Measurements from ENCODE around the gene SNAPC2.

SNAPC2 gene

DNA sequence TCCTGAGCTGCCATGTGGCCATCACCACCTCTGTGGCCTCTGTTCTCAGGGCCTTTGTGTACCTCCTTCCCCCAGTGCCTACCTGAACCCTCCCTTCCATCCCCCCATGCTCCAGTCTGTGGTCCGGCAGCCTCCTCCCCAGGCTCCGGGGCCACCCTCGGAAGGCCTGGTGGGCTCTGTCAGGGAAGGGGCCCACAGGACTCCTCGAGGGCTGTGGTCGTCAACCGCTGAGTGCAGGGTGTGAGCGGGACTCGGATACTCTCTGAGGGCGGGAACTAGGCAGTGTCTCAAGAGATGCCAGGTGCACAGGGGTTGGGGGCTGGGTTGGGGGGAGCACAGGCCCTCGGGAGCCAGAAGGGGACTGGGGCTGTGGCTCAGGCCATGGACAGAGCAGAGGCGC lies 12.6 kb upstream of the SNAPC2 start:
- no peak for DNase-seq (ENCODE audit: low spot score)
- TF ChIP-seq, protein P1, sequence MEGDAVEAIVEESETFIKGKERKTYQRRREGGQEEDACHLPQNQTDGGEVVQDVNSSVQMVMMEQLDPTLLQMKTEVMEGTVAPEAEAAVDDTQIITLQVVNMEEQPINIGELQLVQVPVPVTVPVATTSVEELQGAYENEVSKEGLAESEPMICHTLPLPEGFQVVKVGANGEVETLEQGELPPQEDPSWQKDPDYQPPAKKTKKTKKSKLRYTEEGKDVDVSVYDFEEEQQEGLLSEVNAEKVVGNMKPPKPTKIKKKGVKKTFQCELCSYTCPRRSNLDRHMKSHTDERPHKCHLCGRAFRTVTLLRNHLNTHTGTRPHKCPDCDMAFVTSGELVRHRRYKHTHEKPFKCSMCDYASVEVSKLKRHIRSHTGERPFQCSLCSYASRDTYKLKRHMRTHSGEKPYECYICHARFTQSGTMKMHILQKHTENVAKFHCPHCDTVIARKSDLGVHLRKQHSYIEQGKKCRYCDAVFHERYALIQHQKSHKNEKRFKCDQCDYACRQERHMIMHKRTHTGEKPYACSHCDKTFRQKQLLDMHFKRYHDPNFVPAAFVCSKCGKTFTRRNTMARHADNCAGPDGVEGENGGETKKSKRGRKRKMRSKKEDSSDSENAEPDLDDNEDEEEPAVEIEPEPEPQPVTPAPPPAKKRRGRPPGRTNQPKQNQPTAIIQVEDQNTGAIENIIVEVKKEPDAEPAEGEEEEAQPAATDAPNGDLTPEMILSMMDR (IDR thresholded peaks at IDR 0.05; ENCODE audit: extremely low read depth, missing control alignments): no peak

DNA sequence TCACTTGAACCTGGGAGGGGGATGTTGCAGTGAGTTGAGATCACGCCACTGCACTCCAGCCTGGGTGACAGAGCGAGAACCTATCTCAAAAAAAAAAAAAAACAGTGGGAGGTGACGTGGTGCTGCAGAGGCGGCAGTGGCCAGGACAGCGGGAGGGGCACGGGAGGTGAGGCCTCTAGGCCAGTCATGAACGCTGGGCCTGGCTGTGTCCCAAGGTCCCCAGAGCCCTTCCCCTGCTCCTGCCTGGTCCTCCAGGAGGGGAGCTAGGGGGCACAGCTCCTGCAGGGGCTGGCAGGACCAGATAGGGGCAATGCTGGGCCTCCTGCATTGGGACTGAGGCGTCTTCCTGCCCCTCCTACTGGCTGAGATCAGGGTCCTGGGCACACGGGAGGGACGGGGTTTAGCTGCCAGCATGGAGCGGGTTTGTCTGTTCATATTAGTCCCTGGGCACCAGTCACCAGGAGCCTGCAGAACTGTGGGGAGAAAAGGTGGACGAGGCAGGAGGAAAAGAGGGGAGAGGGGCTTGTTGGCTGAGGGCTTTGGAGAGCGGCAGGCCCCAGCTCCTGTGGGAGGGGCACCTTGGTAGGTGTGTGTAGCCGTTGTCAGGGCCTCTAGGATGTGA lies 11.9 kb upstream of the SNAPC2 start:
- DNase-seq (ENCODE audit: low spot score): no peak
- TF ChIP-seq, protein P1 (IDR thresholded peaks at IDR 0.05; ENCODE audit: extremely low read depth, missing control alignments): no peak

DNA sequence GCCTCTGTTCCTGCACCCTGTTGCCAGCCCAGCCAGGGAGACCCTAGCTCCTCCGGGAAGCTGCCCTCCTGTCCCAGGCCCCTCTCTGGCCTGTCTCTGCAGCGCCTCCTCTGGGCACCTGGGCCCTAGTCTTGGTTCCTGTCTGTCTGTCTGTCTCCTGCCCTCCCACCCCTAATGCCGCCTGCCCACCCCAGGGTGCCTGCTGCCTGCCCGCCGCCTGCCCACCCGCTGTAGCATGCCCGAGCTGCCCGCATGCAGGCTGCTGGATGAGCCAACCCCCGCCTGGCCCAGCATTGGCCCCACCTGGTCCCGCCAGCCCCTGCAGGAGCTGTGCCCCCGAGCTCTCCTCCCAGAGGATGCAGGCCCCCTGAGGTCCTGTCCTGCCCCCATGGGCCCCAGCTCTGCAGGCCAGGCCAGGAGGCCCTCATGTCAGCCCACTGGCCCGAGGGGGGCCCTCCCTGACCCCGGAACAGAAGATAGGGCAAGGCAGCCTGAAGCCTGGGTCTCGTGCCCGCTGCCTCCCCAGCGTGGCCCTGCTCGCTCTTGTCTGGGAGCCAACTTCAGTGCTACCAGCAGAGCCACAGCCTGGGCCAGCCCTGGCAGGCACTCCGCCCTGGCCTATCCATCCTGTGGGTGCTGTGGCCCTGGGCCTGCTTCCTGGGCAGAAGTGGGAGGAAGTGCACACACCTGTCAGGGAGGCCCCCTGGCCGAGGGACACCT lies 11.2 kb upstream of the SNAPC2 start:
- no peak for DNase-seq (ENCODE audit: low spot score)
- TF ChIP-seq, protein P1 (IDR thresholded peaks at IDR 0.05; ENCODE audit: extremely low read depth, missing control alignments): no peak

DNA sequence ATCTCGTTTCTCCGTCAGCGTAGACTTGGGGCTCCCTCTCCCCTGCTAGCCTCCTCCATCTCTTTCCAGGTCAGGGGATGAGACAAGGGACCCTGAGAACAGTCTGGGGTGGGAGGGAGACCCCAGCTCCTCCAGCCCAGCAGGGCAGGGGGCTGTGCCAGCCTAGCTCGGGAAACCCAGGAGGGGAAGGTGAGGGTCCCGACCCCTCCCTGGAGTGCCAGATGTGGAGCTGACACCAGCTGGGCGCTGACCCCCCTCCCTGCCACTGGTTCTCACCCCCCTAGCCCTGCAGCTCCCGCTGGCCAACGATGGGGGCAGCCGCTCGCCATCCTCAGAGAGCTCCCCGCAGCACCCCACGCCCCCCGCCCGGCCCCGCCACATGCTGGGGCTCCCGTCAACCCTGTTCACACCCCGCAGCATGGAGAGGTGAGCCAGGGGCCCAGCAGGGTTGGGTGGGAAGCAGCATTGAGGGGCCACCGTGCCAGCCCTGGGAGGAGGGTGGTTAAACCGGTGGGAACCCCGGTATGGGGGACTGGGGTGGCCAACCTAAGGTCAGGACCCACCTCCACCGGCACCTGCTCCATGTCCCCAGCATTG lies 10.6 kb upstream of the SNAPC2 start:
- TF ChIP-seq, protein P1 (IDR thresholded peaks at IDR 0.05; ENCODE audit: extremely low read depth, missing control alignments): no peak
- DNase-seq (ENCODE audit: low spot score): no peak

DNA sequence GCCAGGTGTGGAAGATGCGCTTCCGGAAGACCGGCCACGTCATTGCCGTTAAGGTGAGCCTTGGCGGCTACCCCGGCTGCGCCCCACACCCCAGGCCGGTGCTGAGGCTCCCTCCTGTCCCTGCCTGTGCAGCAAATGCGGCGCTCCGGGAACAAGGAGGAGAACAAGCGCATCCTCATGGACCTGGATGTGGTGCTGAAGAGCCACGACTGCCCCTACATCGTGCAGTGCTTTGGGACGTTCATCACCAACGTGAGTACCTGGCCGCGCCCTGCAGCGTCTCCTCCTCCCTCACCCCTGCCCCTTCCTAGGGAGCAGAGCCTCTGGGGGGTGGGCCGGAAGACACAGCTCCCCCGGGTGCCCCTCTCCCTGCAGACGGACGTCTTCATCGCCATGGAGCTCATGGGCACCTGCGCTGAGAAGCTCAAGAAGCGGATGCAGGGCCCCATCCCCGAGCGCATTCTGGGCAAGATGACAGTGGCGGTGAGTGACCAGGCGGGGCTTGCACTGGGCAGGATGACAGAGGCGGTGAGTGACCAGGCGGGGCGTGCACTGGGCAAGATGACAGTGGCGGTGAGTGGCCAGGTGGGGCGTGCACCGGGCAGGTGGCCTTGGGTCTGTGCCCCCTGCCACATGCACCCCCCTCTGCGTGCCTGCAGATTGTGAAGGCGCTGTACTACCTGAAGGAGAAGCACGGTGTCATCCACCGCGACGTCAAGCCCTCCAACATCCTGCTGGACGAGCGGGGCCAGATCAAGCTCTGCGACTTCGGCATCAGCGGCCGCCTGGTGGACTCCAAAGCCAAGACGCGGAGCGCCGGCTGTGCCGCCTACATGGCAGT lies 9.6 kb upstream of the SNAPC2 start:
- no peak for DNase-seq (ENCODE audit: low spot score)

DNA sequence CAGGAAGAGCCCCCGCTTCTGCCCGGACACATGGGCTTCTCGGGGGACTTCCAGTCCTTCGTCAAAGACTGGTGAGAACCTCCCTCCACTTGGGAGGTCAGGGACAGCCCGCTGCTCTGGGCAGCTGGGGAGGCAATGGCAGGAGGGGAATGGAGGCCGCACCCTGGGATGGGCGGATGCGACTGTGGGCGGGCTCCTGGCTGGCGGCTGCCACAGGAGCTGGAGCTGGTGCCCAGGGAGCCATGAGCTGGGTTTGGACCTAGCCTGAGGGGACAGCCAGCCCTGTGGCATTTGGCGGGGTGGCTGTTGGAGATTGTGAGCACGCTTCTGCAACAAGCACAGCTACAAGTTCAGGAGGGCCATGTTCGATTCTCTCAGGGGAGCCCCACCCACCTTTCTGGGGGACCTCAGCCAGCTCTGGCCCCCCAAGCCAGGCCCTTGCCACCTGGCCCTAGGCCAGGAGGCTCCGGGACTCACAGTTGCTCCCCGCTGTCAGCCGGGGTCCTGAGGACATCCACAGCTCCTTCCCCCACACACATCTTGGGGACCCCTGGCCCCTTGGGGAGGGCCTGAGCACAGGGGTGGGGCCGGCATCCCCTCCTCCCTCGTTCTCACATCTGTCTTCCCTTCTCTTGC lies 8.5 kb upstream of the SNAPC2 start:
- TF ChIP-seq, protein P1 (IDR thresholded peaks at IDR 0.05; ENCODE audit: extremely low read depth, missing control alignments): no peak
- DNase-seq (ENCODE audit: low spot score): no peak

More for the DNA sequence above, 9.6 kb upstream of the SNAPC2 start:
- TF ChIP-seq, protein P1 (IDR thresholded peaks at IDR 0.05; ENCODE audit: extremely low read depth, missing control alignments): no peak

Measured in GM20000 (cell line).